BLaER1 treated with 17β-estradiol and CSF1 and Interleukin-3, amounts not matched to agents 10 nM and 100 nM (cell line): ENCODE results near the gene PHF20.
"Not testable (repeated sequence)": the region's sequence is repeated elsewhere in the genome, so short reads cannot be mapped to it uniquely, and the experiment has no call there.

ENCODE experiments used
- H3K27ac ChIP-seq, 11 experiments: shearing (Covaris generic); formaldehyde crosslinking; 2 replicates each; pipeline ENCODE4 v1.8.1; 2022
- H3K27me3 ChIP-seq, 11 experiments: shearing (Covaris generic); formaldehyde crosslinking; 2 replicates each; pipeline ENCODE4 v1.8.1; 2022
- H3K36me3 ChIP-seq, 11 experiments: shearing (Covaris generic); formaldehyde crosslinking; 2 replicates each; pipeline ENCODE4 v1.8.1; 2022
- H3K4me1 ChIP-seq, 10 experiments: shearing (Covaris generic); formaldehyde crosslinking; 2 replicates each; pipeline ENCODE4 v1.8.1; 2022
- H3K4me2 ChIP-seq, 11 experiments: shearing (Covaris generic); formaldehyde crosslinking; 2 replicates each; pipeline ENCODE4 v1.8.1; 2022
- H3K4me3 ChIP-seq, 10 experiments: shearing (Covaris generic); formaldehyde crosslinking; 2 replicates each; pipeline ENCODE4 v1.8.1; 2022
- H3K9ac ChIP-seq, 11 experiments: shearing (Covaris generic); formaldehyde crosslinking; 2 replicates each; pipeline ENCODE4 v1.8.1; 2022
- H3K9me3 ChIP-seq, 11 experiments: shearing (Covaris generic); formaldehyde crosslinking; replicated peaks in 1 of 11; 2 replicates each; pipeline ENCODE4 v1.8.1; 2022
- H4K20me1 ChIP-seq, 11 experiments: shearing (Covaris generic); formaldehyde crosslinking; 2 replicates each; pipeline ENCODE4 v1.8.1; 2022
- Cebpa-rat ChIP-seq, 11 experiments: shearing (Covaris generic); IDR thresholded peaks; 2 replicates each; pipeline ENCODE4 v1.8.1; 2022

PHF20 gene

DNA sequence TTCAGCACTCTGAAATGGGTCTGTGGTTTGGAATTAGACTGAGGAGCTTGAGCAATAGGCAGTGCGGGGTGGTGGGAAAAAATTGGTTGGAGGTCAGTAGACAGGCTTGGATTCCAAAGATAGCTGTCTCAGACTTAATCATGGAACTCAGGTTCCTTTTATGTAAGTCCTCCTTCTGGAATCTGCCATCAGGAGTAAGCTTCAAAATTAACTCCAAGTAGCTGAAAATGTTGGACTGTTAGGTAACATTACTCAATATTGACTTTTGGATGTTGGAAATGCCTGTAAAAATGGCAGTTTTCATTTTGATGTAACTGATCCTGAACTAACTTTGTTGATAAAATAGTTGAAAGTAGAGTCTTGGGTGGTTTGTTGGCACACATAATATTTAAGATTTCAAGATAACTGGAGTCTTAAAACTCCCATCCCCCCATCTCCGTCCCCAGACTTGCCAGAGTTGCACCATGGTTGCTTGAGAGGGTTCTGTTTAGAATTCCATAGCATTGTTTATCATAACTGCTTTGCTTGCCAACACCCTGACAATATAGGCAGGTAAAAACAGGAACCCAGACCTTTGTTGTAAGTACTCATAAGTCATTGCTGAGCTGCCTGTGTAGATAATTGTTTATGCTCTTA, 83.0 kb downstream of the PHF20 start:
- Histone ChIP-seq H3K4me3 (no peak overlapping the region), H3K4me2 (no peak overlapping the region), H4K20me1 (peaks cover 0 to 42% (median 0%) of the 10 kb centered on the region in 11 experiments; a peak in 7 of 22 replicates), H3K36me3 (peaks cover 52 to 92% (median 75%) of the 10 kb centered on the region in 11 experiments), H3K9ac (no peak overlapping the region), H3K27me3 (no peaks in the 10 kb centered on the region), H3K27ac (no peak overlapping the region), H3K9me3 (no peaks in the 10 kb centered on the region), H3K4me1 (peaks cover 0 to 14% (median 0%) of the 10 kb centered on the region in 10 experiments; a peak in 2 of 20 replicates)
- no peak for TF ChIP-seq Cebpa-rat (IDR thresholded peaks at IDR 0.05)

DNA sequence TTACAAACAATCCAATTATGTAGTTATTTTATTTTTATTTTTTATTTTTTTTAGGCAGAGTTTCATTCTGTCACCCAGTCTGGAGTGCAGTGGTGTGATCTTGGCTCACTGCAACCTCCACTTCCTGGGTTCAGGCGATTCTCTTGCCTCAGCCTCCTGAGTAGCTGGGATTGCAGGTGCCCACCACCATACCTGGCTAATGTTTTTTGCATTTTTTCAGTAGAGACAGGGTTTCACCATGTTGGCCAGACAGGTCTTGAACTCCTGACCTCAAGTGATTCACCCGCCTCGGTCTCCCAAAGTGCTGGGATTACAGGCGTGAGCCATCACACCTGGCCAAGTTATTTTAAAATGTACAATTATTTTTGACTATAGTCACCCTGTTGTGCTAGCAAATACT, 83.8 kb downstream of the PHF20 start:
- H3K27me3 ChIP-seq, H3K4me3 ChIP-seq, H3K4me2 ChIP-seq, H3K9ac ChIP-seq, H3K9me3 ChIP-seq, H3K27ac ChIP-seq: not testable (repeated sequence)
- H4K20me1 ChIP-seq: peaks cover 0 to 40% (median 0%) of the 10 kb centered on the region in 11 experiments; a peak in 4 of 22 replicates
- H3K36me3 ChIP-seq: peaks cover 53 to 95% (median 81%) of the 10 kb centered on the region in 11 experiments
- H3K4me1 ChIP-seq: peaks cover 0 to 14% (median 0%) of the 10 kb centered on the region in 10 experiments; a peak in 2 of 20 replicates

DNA sequence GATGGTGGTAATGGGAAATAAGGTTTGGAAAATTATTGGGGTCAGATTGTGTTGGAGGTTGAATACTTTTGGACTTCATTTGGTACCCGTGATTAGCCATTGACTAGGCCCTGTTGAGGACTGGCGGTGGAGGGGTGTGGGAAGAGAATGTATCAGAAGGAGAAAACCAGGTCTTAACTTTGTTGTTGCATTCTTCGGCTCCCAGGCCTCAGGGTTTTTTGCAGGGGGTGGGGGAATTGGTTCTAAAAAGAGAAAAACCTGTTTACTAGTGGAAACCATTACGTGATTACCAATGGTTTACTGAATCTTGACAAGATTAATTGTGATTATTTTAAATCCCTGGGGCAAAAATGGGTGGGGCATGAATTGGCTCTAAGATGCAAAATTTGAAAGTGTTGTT, 85.1 kb downstream of the PHF20 start:
- peaks cover 47 to 96% (median 78%) of the 10 kb centered on the region in 11 experiments for H3K36me3 ChIP-seq
- H3K4me3 ChIP-seq: no peak overlapping the region
- no peak for TF ChIP-seq Cebpa-rat (IDR thresholded peaks at IDR 0.05)
- no peaks in the 10 kb centered on the region for H3K27me3 ChIP-seq
- H4K20me1 ChIP-seq: peaks cover 0 to 40% (median 0%) of the 10 kb centered on the region in 11 experiments; a peak in 4 of 22 replicates
- no peak overlapping the region for H3K27ac ChIP-seq
- H3K9ac ChIP-seq: no peak overlapping the region
- no peak overlapping the region for H3K4me2 ChIP-seq
- H3K4me1 ChIP-seq: peaks cover 0 to 14% (median 0%) of the 10 kb centered on the region in 10 experiments; a peak in 2 of 20 replicates
- no peaks in the 10 kb centered on the region for H3K9me3 ChIP-seq

DNA sequence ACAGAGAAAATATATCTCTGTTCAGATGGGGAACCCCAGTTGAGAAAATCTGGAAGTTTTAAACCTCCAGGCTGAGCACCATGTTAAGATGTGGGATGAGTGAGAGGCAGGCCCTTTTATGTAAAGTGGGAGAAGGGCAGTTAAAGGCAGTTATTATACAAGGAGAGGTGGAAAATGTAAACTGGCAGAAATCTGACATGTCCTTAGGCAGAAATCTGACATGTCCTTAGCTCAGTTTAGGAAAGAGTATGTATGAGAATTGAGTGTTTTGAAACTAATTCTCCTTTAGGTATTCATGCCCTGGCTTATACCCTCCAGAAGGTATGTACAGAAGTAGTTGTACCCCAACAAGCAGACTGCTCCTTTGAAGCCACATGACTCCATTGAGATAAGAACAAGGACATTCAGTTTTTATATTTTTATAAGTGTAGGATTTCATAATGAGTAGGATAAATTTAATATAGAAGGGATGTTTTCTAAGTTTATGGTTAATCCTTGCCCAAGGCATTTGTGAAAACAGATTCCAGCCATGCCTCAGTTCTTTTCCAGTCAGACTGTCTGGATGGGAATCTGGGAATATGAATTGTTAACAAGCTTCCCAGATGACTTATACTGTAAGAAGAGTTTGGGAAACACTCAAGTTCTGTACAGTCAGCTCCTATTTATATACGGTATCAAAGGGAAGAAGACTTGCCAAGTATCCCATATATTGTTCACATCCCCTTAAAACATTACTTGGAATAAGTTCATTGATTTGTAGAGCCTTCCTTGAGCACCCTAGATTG, 94.8 kb downstream of the PHF20 start:
- Histone ChIP-seq H3K4me3 (no peak overlapping the region), H3K9me3 (no peaks in the 10 kb centered on the region), H3K4me2 (no peak overlapping the region), H3K27ac (no peak overlapping the region), H4K20me1 (peaks cover 0 to 7% (median 0%) of the 10 kb centered on the region in 11 experiments; a peak in 2 of 22 replicates), H3K36me3 (peaks cover 57 to 100% (median 85%) of the 10 kb centered on the region in 11 experiments), H3K27me3 (no peaks in the 10 kb centered on the region), H3K9ac (no peak overlapping the region), H3K4me1 (peaks cover 0 to 6% (median 0%) of the 10 kb centered on the region in 10 experiments; a peak in 1 of 20 replicates)
- TF ChIP-seq Cebpa-rat (IDR thresholded peaks at IDR 0.05): no peak

DNA sequence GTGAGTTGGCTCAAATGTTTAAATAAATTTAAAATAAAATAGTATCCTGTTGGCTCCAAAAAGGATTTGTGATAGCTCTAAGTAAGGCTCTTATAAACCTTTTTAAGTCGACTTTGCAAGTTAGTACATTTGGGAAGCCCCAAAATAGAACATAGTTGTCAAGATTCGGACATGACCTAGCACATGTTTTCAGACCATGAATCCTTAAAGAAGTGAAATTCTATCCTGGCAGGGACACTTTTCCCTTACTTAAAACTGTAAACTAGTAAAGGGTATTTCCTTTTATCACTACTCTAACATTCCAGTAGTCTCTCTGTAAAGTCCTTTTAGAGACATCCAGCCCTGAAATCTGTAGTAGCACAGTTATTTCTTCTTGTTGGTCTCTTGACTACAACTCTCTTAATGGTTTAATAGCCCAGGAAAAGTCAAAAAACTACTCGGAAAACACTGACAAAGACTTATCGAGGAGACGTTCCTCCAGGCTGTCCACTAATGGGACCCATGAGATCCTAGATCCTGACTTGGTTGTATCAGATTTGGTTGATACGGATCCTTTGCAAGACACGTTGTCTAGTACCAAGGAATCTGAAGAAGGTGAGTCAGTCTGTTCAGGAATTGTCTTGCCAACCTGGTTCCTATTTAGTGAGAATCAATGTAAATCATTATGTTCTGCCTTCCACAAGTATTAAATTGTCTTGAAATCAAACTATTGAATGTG, 98.9 kb downstream of the PHF20 start:
- Histone ChIP-seq H3K27ac (no peak overlapping the region), H3K4me1 (peaks cover 0 to 6% (median 0%) of the 10 kb centered on the region in 10 experiments; a peak in 1 of 20 replicates), H3K9ac (no peak overlapping the region), H3K27me3 (no peaks in the 10 kb centered on the region), H3K4me3 (no peak overlapping the region), H3K36me3 (peaks cover 45 to 99% (median 77%) of the 10 kb centered on the region in 11 experiments), H3K4me2 (no peak overlapping the region), H4K20me1 (peaks cover 0 to 7% (median 0%) of the 10 kb centered on the region in 11 experiments; a peak in 2 of 22 replicates), H3K9me3 (no peaks in the 10 kb centered on the region)
- TF ChIP-seq Cebpa-rat (IDR thresholded peaks at IDR 0.05): no peak

DNA sequence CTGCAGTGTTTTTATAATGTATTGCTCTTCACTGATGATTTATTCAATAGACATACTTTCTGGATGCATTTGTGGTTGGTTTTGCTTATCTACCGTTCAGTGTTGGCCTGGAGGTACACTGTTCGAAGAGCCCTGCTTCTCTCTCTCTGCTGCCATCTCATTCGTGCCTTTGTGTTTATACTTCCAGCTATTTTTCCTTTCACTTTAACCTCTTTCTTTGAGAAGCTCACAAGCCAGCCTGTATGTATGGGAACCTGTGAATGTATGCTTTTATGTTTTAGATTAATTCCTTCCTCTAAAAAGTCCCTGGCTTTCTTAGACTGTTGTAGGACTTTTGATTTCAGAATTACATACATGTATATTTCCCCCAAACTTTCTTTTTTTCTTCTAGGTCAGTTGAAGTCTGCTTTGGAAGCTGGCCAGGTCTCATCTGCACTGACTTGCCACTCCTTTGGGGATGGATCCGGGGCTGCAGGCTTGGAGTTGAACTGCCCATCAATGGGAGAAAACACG, 99.5 kb downstream of the PHF20 start:
- H3K9me3 ChIP-seq: no peaks in the 10 kb centered on the region
- no peak for TF ChIP-seq Cebpa-rat (IDR thresholded peaks at IDR 0.05)
- no peak overlapping the region for H3K4me2 ChIP-seq
- no peak overlapping the region for H3K4me3 ChIP-seq
- H3K27ac ChIP-seq: no peak overlapping the region
- no peaks in the 10 kb centered on the region for H3K27me3 ChIP-seq
- peaks cover 0 to 4% (median 0%) of the 10 kb centered on the region in 11 experiments; a peak in 1 of 22 replicates for H4K20me1 ChIP-seq
- H3K9ac ChIP-seq: no peak overlapping the region
- H3K36me3 ChIP-seq: peaks cover 45 to 99% (median 81%) of the 10 kb centered on the region in 11 experiments
- H3K4me1 ChIP-seq: peaks cover 0 to 6% (median 0%) of the 10 kb centered on the region in 10 experiments; a peak in 1 of 20 replicates

DNA sequence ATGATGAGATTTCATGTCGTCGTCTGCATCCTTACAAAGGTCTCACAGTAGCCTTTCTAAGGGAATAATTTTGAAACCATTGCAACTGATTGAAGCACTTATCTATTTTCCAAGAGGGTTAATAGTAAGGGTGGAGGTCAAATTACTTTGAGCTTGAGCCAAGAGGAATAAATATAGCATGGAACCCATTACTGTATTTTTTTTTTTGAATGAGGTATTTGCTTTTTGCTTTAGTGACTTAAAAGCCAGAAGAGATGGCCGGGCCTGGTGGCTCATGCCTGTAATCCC, 104.2 kb downstream of the PHF20 start:
- no peak overlapping the region for H3K9ac ChIP-seq

DNA sequence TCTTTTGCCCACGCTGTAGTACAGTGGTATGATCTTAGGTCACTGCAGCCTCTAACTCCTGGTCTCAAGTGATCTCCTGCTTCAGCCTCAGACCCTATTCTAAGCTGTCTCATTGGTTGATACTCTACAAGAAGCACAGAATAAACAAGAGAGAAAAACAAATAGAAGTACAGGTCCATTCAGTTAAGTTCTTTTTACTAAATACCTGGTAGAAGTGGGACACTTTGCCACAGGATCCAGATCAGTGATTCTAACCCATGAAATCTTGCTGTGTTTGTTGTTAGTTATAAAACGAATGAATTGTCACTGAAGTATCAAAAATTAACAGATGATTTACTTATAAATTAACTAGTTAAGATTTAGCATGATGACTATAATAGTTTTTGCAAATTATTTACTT, 105.8 kb downstream of the PHF20 start:
- Histone ChIP-seq H3K4me2 (no peak overlapping the region), H3K27me3 (no peaks in the 10 kb centered on the region), H3K4me3 (no peak overlapping the region), H4K20me1 (peaks cover 0 to 19% (median 2%) of the 10 kb centered on the region in 11 experiments; a peak in 5 of 22 replicates), H3K36me3 (peaks cover 30 to 97% (median 64%) of the 10 kb centered on the region in 11 experiments; a peak in 21 of 22 replicates), H3K27ac (no peak overlapping the region), H3K4me1 (no peaks in the 10 kb centered on the region), H3K9ac (no peak overlapping the region), H3K9me3 (no peaks in the 10 kb centered on the region)
- TF ChIP-seq Cebpa-rat (IDR thresholded peaks at IDR 0.05): no peak

More for the DNA sequence above, 104.2 kb downstream of the PHF20 start:
- no peak overlapping the region for H3K4me3 ChIP-seq
- H3K27me3 ChIP-seq: no peaks in the 10 kb centered on the region
- H4K20me1 ChIP-seq: peaks cover 0 to 12% (median 0%) of the 10 kb centered on the region in 11 experiments; a peak in 3 of 22 replicates
- no peaks in the 10 kb centered on the region for H3K9me3 ChIP-seq
- no peak overlapping the region for H3K4me2 ChIP-seq
- H3K27ac ChIP-seq: no peak overlapping the region
- no peak for TF ChIP-seq Cebpa-rat (IDR thresholded peaks at IDR 0.05)
- peaks cover 35 to 97% (median 71%) of the 10 kb centered on the region in 11 experiments; a peak in 21 of 22 replicates for H3K36me3 ChIP-seq
- H3K4me1 ChIP-seq: no peaks in the 10 kb centered on the region
